SK-N-SH (cell line): Measurements from ENCODE around the gene MAD1L1.

Source experiments
- CHD2 ChIP-seq: fragments of 150-350 bp; IDR thresholded peaks from 2 replicates; pipeline ENCODE4 v1.6.1; 2018; ENCODE audit warnings: low read length; ENCODE audit not compliant: partially characterized antibody
- FOXM1 ChIP-seq: IDR thresholded peaks from 2 replicates; pipeline ENCODE4 v1.4.0; 2012; ENCODE audit warnings: low read depth, mild to moderate bottlenecking
- JUND ChIP-seq: IDR thresholded peaks from 2 replicates; pipeline ENCODE4 v1.4.0; 2012
- TF ChIP-seq, protein P1 (sequence below): IDR thresholded peaks from 2 replicates; pipeline ENCODE4 v1.4.0; 2012; ENCODE audit warnings: low read depth, borderline replicate concordance
- TF ChIP-seq, protein P2 (sequence below): fragments of 200-600 bp; sonication (generic); IDR thresholded peaks from 2 replicates; pipeline ENCODE4 v1.6.1; 2017; ENCODE audit warnings: antibody characterized with exemption, mild to moderate bottlenecking, moderate library complexity
- TF ChIP-seq, protein P3 (sequence below): IDR thresholded peaks from 2 replicates; pipeline ENCODE4 v1.4.0; 2012; ENCODE audit warnings: low read depth, borderline replicate concordance
- TF ChIP-seq, protein P4 (sequence below): IDR thresholded peaks from 2 replicates; pipeline ENCODE4; 2012
- TF ChIP-seq, protein P5 (sequence below): fragments of 150-350 bp; IDR thresholded peaks from 2 replicates; pipeline ENCODE4 v1.6.1; 2016; ENCODE audit warnings: mild to moderate bottlenecking, low read depth, low read length

DNA sequence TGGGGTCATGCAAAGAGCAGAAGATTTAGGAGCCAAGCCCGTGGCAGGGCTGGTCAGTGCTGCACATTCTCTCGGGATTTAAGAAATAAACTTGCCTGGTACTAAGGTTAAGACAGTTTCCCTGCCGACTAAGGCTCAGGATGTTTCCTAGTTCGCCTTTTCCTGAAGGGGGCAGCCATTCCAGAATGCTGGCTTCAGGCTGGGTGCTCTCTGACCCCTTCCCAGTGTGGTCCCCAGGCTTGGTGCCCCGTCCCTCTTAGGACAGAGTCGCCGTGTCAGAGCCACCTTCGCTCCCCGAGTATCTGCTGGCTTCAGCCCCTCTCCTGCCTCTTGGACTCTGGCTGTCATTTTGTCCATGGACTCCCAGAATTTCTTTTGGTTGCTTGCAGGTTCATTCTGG lies 445.5 kb downstream of the MAD1L1 start:
- TF ChIP-seq CHD2 (no peak), JUND (no peak), FOXM1 (no peak)
- TF ChIP-seq, protein P1, sequence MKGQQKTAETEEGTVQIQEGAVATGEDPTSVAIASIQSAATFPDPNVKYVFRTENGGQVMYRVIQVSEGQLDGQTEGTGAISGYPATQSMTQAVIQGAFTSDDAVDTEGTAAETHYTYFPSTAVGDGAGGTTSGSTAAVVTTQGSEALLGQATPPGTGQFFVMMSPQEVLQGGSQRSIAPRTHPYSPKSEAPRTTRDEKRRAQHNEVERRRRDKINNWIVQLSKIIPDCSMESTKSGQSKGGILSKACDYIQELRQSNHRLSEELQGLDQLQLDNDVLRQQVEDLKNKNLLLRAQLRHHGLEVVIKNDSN, result no peak
- TF ChIP-seq, protein P2, sequence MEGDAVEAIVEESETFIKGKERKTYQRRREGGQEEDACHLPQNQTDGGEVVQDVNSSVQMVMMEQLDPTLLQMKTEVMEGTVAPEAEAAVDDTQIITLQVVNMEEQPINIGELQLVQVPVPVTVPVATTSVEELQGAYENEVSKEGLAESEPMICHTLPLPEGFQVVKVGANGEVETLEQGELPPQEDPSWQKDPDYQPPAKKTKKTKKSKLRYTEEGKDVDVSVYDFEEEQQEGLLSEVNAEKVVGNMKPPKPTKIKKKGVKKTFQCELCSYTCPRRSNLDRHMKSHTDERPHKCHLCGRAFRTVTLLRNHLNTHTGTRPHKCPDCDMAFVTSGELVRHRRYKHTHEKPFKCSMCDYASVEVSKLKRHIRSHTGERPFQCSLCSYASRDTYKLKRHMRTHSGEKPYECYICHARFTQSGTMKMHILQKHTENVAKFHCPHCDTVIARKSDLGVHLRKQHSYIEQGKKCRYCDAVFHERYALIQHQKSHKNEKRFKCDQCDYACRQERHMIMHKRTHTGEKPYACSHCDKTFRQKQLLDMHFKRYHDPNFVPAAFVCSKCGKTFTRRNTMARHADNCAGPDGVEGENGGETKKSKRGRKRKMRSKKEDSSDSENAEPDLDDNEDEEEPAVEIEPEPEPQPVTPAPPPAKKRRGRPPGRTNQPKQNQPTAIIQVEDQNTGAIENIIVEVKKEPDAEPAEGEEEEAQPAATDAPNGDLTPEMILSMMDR, result no peak
- TF ChIP-seq, protein P3, sequence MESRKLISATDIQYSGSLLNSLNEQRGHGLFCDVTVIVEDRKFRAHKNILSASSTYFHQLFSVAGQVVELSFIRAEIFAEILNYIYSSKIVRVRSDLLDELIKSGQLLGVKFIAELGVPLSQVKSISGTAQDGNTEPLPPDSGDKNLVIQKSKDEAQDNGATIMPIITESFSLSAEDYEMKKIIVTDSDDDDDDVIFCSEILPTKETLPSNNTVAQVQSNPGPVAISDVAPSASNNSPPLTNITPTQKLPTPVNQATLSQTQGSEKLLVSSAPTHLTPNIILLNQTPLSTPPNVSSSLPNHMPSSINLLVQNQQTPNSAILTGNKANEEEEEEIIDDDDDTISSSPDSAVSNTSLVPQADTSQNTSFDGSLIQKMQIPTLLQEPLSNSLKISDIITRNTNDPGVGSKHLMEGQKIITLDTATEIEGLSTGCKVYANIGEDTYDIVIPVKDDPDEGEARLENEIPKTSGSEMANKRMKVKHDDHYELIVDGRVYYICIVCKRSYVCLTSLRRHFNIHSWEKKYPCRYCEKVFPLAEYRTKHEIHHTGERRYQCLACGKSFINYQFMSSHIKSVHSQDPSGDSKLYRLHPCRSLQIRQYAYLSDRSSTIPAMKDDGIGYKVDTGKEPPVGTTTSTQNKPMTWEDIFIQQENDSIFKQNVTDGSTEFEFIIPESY, result no peak
- TF ChIP-seq, protein P4, sequence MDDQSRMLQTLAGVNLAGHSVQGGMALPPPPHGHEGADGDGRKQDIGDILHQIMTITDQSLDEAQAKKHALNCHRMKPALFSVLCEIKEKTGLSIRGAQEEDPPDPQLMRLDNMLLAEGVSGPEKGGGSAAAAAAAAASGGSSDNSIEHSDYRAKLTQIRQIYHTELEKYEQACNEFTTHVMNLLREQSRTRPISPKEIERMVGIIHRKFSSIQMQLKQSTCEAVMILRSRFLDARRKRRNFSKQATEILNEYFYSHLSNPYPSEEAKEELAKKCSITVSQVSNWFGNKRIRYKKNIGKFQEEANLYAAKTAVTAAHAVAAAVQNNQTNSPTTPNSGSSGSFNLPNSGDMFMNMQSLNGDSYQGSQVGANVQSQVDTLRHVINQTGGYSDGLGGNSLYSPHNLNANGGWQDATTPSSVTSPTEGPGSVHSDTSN, result no peak
- TF ChIP-seq, protein P5, sequence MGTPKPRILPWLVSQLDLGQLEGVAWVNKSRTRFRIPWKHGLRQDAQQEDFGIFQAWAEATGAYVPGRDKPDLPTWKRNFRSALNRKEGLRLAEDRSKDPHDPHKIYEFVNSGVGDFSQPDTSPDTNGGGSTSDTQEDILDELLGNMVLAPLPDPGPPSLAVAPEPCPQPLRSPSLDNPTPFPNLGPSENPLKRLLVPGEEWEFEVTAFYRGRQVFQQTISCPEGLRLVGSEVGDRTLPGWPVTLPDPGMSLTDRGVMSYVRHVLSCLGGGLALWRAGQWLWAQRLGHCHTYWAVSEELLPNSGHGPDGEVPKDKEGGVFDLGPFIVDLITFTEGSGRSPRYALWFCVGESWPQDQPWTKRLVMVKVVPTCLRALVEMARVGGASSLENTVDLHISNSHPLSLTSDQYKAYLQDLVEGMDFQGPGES, result no peak
